PFSK-1 (cell line): Measurements from ENCODE around the gene CERCAM.

Source experiments
- POLR2AphosphoS5 ChIP-seq: IDR thresholded peaks from 2 replicates; pipeline ENCODE4 v1.6.1; 2012; ENCODE audit warnings: low read depth, mild to moderate bottlenecking, control low read depth, low read length, moderate library complexity
- TAF1 ChIP-seq: IDR thresholded peaks from 2 replicates; pipeline ENCODE4 v1.6.1; 2012; ENCODE audit warnings: low read length, control low read depth, borderline replicate concordance; ENCODE audit not compliant: insufficient read depth

DNA sequence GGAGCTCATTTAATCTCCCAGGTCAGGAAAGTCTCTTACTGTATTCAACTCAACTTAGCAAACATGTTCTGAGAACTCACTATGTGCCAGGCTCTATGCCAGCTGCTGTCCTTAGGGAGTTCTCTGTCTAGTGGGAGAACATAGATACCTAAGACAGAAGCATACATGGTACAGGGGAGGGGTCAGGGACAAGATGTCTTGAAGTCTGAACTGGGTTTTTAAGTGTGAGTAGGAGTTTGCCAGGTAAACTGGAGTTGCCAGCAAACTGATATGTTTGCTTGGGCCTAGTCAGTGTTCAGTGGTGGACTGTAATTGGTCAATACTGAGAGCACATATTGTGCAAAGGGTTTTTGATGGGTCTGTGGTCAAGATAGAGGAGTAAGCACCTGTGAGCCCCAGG, 65.5 kb downstream of the CERCAM start:
- TF ChIP-seq POLR2AphosphoS5 = no peak
- no peak for TF ChIP-seq TAF1
